Myocyte (in vitro differentiated cells): ENCODE results near the gene KIAA1549. TPM values are rescaled to one million over a fixed set of nuclear protein-coding genes. Genes with fewer than 3 reads are reported as not detected.
A peak's percentile ranks its signal among the peaks of the same experiment; 100 is the strongest.
"Not testable (repeated sequence)": the region's sequence is repeated elsewhere in the genome, so short reads cannot be mapped to it uniquely, and the experiment has no call there.

Source experiments
- DNase-seq: peaks from one replicate; pipeline ENCODE4 v3.0.0-alpha.2; 2012; ENCODE audit warnings: low read depth
- total RNA-seq: library from RNA; depleted of rRNA; stranded (reverse); fragments of >200 nt; gene quantifications from 2 replicates; pipeline ENCODE4 v1.2.3, GENCODE V29; 2014

KIAA1549 gene
- total RNA-seq, 1 donor from 2014 or later = 16.0 TPM

DNA sequence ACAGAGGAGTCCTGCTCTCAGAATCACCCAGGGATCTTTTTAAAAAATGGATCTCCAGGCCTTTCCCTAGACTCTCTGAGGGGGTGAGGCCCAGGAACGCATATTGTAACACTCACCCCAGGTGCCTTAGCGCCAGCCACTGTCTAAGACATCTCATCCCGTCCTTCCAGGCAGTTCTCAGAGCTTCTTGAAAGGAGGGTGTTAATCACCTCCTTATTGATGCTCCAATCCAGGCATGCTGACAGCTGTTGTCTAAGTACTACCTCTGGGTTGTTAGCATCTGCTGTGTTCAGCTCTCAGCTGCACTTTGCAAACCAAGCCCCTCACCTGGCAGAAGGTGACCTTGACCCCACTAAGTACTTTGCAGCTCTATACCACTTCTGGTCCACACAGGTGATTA lies 36.0 kb downstream of the KIAA1549 start:
- DNase-seq = no peak

- no peak for DNase-seq
Measured at GRCh38 chr7:138944592-138944991, 36.6 kb downstream of the KIAA1549 start.

DNA sequence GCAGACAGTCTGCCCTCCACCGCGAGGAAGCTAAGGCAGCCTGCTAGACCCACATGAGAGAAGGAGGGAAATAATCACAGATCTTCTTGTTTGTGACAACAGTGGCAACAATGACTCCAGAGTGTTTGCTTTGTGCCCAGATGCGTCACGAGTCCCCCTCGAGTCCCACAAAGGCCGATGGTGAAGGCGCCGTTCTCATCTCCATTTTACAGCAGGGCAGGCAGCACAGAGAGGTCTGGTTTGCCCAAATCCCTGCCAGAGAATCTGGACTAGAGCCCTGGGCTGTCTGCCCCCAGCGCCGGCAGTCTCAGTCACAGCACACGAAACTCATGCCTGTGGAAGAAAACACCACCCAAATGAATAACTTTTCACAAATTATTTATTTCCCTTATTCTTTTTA lies 38.1 kb downstream of the KIAA1549 start:
- no peak for DNase-seq

DNA sequence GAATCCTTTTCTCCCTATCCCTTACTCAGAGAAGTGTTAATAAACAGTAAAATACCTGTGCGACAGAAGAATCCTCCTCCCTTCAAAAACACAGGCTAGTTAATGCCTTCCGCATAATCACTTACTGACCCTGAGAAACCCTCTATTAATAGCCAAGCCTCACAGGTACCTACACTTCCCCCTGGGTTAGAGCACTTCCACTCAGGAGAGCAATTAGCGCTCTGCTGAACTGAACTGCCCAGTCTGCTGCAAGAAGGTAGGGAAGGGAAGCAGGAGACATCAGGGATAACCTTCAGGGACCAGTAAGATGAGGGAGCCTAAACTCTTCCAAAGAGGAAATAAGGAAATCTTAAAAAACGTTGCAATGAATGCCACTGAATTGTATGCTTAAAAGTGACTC lies 39.6 kb downstream of the KIAA1549 start:
- no peak for DNase-seq

DNA sequence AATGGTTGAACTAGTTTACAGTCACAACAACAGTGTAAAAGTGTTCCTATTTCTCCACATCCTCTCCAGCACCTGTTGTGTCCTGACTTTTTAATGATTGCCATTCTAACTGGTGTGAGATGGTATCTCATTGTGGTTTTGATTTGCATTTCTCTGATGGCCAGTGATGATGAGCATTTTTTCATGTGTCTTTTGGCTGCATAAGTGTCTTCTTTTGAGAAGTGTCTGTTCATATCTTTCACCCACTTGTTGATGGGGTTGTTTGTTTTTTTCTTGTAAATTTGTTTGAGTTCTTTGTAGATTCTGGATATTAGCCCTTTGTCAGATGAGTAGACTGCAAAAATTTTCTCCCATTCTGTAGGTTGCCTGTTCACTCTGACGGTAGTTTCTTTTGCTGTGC lies 40.6 kb downstream of the KIAA1549 start:
- DNase-seq = not testable (repeated sequence)

DNA sequence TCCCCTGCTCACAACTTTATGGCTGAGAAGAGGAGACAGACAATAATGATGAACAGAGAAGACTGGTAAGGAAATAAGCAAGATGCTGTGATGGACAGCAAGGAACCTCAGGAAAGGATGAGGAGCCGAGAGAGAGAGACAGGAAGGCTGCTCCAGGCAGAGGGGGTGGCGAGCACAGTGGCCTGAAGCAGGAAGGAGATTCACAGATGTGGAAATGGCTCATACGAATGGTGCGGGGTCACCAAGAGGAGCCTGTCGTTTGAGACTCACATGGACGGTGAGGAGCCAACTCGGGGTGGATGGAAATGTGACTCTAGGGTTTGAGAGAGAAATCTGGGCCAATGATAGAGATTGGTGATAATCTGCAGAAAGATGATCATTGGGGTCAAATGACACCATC lies 43.7 kb downstream of the KIAA1549 start:
- no peak for DNase-seq

DNA sequence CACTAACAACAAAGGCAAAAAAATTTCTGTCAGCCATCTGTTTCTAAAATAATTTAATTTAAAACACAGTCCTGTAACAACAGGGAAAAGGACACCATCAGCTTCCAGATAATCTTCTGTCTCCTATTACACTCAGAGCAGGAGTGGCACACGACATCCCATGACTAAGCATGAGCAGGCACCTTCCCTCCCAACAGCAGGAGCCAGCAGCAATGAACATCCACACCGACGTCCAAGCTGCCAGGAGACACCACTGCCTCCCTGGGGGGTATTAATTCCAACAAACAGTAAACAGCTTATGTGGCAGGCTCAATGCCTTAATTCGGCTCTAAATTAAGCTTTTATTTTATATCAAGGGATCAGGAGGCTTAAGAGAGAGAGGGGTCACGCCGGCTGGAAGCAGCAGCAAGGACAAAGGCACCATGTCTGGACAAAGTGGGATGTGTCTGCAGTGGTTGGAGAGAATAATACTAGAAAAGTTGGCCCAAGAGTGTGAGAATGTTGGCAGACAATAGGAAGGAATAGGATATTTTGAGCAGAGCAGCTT lies 45.7 kb downstream of the KIAA1549 start:
- DNase-seq = peak; percentile 92

DNA sequence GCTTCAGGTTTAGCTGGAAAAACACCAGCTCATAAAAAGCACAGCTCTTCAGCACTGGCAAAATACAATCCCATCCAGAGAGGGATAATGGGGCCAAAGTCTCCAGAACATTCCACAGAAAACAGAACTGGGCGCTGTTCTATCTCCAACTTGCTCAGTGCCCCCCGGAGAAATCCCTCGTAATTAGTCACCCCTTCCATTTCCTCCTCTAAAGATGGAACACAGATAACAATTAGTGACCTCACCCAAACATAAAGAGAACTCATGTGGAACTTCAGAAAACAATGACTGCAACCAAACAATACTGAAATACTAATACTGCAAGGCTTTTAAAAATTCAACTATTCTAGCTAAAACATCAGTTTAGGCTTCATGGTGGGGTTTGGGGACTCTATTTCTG lies 46.3 kb downstream of the KIAA1549 start:
- peak; percentile 16 for DNase-seq

- no peak for DNase-seq
Measured at GRCh38 chr7:138934367-138934766, 46.8 kb downstream of the KIAA1549 start.

DNA sequence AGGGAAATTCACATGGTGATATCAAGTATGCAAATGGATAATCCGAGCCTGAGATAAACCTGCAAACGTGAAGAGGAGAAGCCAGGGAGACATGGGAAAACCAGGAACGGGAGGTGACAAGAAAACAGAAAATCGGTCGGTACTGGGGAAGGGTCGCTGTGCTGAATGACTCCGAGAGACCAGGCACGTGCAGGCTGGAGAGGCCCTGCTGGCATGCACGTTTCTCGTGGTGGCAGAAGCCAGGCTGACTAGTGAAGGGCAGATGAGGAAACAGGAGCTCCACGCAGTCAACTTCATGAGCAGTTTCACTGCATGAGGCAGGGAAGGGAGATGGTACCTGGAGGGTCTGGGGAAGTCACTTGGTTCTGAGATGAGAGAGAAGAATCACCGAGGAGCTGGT lies 48.3 kb downstream of the KIAA1549 start:
- no peak for DNase-seq

- DNase-seq = no peak
Measured at GRCh38 chr7:138932427-138932826, 48.8 kb downstream of the KIAA1549 start.

DNA sequence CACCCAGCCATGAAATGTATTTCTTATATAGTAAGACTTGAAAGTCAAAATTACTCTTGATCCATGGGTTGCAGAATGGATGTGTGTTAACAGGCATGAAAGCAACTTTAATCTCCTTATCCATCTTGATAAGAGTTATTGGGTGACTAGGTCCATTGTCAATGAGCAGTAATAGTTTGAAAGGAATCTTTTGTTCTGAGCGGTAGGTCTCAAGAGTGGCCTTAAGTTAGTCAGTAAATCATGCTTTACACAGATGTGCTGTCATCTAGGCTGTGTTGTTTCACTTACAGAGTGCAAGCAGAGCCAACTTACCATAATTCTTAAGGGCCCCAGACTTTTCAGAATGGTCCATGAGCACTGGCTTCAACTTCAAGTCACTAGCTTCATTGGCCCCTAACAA lies 51.2 kb downstream of the KIAA1549 start:
- no peak for DNase-seq

DNA sequence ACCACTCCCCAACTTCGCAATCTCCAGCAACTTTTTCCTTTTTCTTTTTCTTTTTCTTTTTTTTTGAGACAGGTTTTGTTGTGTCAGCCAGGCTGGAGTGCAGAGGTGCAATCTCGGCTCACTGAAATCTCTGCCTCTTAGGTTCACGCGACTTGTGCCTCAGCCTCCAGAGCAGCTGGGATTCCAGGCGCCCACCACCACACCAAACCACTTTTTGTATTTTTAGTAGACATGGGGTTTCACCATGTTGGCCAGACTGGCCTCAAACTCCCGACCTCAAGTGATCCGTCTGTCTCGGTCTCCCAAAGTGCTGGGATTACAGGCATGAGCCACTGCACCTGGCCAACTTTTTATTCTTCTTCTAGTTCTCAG lies 55.0 kb downstream of the KIAA1549 start:
- DNase-seq = peak; percentile 78

- DNase-seq = no peak
Measured at GRCh38 chr7:138924501-138925225, 56.5 kb downstream of the KIAA1549 start.

DNA sequence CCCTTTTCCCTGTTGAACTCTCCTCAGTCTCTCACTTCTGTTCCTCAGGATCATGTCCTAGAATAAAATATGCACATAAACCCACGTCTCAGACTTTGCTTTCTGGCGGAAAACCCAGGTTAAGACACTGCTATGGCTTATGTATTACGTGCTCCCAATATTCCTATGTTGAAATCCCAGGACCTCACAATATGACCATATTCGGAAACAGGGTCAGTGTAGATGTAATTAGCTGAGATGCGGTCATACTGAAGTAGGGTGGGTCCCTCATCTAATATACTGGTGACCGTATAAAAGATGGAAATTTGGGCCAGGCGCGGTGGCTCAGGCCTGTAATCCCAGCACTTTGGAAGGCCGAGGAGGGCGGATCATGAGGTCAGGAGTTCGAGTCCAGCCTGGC lies 59.9 kb downstream of the KIAA1549 start:
- DNase-seq = no peak

DNA sequence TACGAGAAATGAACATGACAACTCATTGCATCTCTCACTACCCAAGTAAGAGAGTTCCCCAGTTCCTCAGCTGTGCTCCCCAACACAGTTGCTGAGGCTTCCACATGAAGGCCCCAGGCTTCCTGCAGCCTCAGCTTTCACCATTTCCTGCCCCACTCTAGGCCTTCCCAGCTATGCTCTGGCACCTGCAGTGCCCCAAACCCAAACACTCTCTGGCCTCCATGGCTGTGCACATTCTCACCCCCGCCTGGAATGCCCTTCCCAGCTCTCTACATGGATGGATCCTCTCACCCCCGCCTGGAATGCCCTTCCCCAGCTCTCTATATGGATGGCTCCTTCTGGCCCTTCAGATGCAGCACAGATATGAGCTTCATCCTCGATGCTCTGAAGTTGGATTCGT lies 61.3 kb downstream of the KIAA1549 start:
- DNase-seq = no peak

DNA sequence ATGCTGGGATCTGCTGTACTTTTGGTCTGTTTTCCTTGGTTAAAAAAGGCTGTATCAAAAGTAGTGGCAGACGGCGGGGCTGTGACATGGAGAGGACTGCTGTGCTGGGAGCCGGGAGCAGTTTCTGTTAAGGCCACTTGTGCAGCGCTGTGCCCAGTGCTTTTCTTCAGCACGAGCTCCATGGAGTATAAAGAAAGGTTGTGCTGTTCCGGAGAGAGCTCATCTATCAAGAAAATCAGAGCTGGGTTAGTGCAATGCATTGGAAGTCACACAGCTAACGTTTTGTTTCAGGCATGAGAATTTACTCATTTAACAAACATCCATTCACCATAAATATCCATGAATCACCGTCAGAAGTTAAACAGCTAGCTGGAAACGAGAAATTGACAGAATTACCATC lies 62.0 kb downstream of the KIAA1549 start:
- no peak for DNase-seq

DNA sequence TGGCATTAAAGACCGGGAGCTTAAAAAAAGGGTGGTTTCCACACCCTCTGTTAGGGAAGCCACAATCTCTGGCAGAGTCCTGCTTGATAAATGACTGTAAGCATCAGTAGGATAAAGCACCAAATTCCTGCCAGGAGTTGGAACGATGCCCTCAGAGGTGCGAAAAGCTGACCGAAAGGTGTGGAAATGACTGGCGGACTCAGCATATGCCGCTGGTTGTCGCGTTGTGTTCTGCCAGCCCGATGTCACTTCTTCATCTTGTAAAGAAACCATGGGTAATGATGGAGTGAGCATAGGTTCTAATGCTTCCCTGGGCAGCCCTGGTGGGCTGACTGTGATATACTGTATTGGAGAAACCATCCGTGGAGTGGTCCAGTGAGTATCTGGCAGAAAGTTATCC lies 62.4 kb downstream of the KIAA1549 start:
- no peak for DNase-seq

DNA sequence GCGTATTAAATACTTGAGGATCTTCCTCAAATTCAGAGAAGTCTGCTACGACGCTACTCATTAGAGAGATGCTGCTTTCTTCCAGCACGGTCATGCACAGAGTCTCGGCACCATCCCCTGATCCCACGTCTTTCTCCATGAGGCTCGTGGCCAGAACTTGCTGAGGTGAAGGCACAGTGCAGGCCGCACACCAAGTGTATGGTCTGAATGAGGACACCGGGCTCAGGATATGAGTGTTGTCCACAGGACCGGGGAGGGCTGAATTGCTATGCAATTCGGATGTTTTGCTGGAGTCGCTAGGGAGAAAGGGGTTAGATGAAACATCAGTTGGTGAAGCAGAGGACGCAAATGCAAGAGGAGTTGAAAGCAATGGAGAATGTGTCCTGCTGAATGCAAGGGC lies 63.0 kb downstream of the KIAA1549 start:
- DNase-seq = no peak

DNA sequence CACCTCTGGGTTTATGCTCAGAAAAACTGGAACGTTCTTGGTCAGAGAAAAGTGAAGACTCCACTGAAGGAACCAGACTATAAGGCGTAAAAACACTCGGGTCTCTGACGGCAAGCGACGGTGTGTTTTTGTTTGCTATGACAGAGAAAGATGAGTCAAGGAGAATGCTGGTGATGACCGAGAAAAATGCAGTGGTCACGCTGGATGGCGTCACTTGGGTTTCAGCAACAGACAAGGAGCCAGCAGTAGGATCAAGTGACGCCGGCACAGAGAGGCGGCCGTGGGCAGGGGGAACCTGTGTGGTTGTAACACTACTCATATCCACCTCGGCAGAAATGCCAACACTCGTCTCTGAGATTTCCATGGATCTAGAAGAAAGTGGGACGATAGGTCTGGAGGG lies 63.4 kb downstream of the KIAA1549 start:
- DNase-seq = peak; percentile 55

- DNase-seq = no peak
Measured at GRCh38 chr7:138916731-138917130, 64.5 kb downstream of the KIAA1549 start.

DNA sequence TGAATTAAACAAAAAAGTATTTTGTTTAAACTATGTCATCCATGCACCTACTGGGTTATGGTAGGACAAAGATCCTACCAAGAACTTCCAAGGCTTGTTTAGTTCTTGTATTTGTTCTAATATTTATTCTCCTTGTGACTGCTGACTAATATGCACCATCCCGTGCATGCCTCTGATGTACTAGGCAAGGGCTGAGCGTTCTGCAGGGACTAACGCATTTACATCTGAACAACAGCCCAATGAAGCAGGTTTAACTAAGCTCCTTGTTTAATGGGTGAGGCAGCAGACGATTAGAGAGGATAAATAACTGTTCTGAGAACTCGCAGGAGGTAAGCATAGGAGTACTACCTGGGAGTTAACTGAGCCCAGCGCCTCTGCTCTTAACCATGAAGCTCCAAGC lies 64.9 kb downstream of the KIAA1549 start:
- DNase-seq = no peak

- no peak for DNase-seq
Measured at GRCh38 chr7:138913783-138914182, 67.4 kb downstream of the KIAA1549 start.
